Muscle of leg (tissue), 11 donors: ENCODE data around the gene ADRB1. TPM values are rescaled to one million over a fixed set of nuclear protein-coding genes. Genes with fewer than 3 reads are reported as not detected.
A peak's percentile ranks its signal among the peaks of the same experiment; 100 is the strongest.

ENCODE experiments used
- DNase-seq: peaks from one replicate; pipeline ENCODE4 v3.0.0; 2013
- H3K27ac ChIP-seq: one replicate; pipeline ENCODE4 v1.5.1; 2013; ENCODE audit warnings: mild to moderate bottlenecking, low read length, control low read depth
- H3K27me3 ChIP-seq: one replicate; pipeline ENCODE4 v1.6.1; 2013; ENCODE audit warnings: low read length; ENCODE audit not compliant: control insufficient read depth, insufficient read depth
- H3K36me3 ChIP-seq: one replicate; pipeline ENCODE4 v1.6.1; 2013; ENCODE audit warnings: low read length; ENCODE audit not compliant: control insufficient read depth, insufficient read depth
- H3K4me1 ChIP-seq: one replicate; pipeline ENCODE4 v1.6.1; 2013; ENCODE audit warnings: low read length; ENCODE audit not compliant: control insufficient read depth, insufficient read depth
- H3K4me3 ChIP-seq: one replicate; pipeline ENCODE4 v1.5.1; 2013; ENCODE audit warnings: low read length, control low read depth
- H3K9me3 ChIP-seq: replicated peaks from 2 replicates; pipeline ENCODE4 v1.6.1; 2013; ENCODE audit warnings: low read depth, low read length; ENCODE audit not compliant: control insufficient read depth
- WGBS: methylation state at CpG from one replicate; pipeline ENCODE4 v1.1.5; 2013; ENCODE audit warnings: missing lambda C conversion rate; ENCODE audit not compliant: insufficient coverage; 5-methylcytosine and 5-hydroxymethylcytosine counted together
- polyA plus RNA-seq, 8 donors: library from polyadenylated mRNA; unstranded; fragments of 120-200 nt; gene quantifications; one replicate each; pipeline versions ENCODE4 v1.2.1 to v1.2.3, GENCODE V29; 2013; ENCODE audit warnings: inconsistent platforms in 1 of 8, low replicate concordance in 1 of 8; ENCODE audit not compliant: insufficient read length in 8 of 8, insufficient read depth in 1 of 8
- total RNA-seq: library from RNA; stranded (reverse); fragments of 120-200 nt; gene quantifications from one replicate; pipeline ENCODE4 v1.2.4, GENCODE V29; 2013

ADRB1 gene
- total and polyA plus RNA-seq, 9 donors = 0.05 to 0.20 (median 0.08) TPM; not detected in 1

- no peak overlapping the region for H3K27ac ChIP-seq
- no CpG with 5 or more reads among the region's 3 CpGs for WGBS
These were observed 21.4 kb downstream of the ADRB1 start for GRCh38 chr10:114065049-114065435.

GRCh38 chr10:114068054-114068707 lies 24.5 kb downstream of the ADRB1 start:
- no peaks in the 10 kb centered on the region for H3K9me3 ChIP-seq
- WGBS = 45% methylated on average over 3 of the region's 6 CpGs
- no peak for DNase-seq
- no peak overlapping the region for H3K27ac ChIP-seq
- H3K4me1 ChIP-seq = no peaks in the 10 kb centered on the region
- H3K36me3 ChIP-seq = no peaks in the 10 kb centered on the region
- peaks cover under 1% of the 10 kb centered on the region for H3K27me3 ChIP-seq
- no peak overlapping the region for H3K4me3 ChIP-seq

More at GRCh38 chr10:114065049-114065435, 21.4 kb downstream of the ADRB1 start:
- no peak for DNase-seq
- no peaks in the 10 kb centered on the region for H3K9me3 ChIP-seq
- no peak overlapping the region for H3K4me3 ChIP-seq
- H3K4me1 ChIP-seq = no peaks in the 10 kb centered on the region
- H3K27me3 ChIP-seq = peaks cover 8% of the 10 kb centered on the region
- no peaks in the 10 kb centered on the region for H3K36me3 ChIP-seq

- Histone ChIP-seq H3K27ac (no peak overlapping the region), H3K9me3 (no peaks in the 10 kb centered on the region), H3K4me1 (no peaks in the 10 kb centered on the region), H3K36me3 (no peaks in the 10 kb centered on the region), H3K4me3 (no peak overlapping the region), H3K27me3 (no peaks in the 10 kb centered on the region)
- WGBS = no CpG with 5 or more reads among the region's 5 CpGs
- DNase-seq = no peak
These were observed 27.0 kb downstream of the ADRB1 start for GRCh38 chr10:114070710-114071109.

- H3K4me1 ChIP-seq = no peaks in the 10 kb centered on the region
- H3K9me3 ChIP-seq = no peaks in the 10 kb centered on the region
- no peak for DNase-seq
- no peaks in the 10 kb centered on the region for H3K36me3 ChIP-seq
- H3K4me3 ChIP-seq = no peak overlapping the region
- no peaks in the 10 kb centered on the region for H3K27me3 ChIP-seq
- WGBS = 90% methylated on average over 1 of the region's 4 CpGs
- no peak overlapping the region for H3K27ac ChIP-seq
These were observed 27.5 kb downstream of the ADRB1 start for GRCh38 chr10:114071178-114071577.

GRCh38 chr10:114073395-114074186 lies 29.9 kb downstream of the ADRB1 start:
- no peaks in the 10 kb centered on the region for H3K9me3 ChIP-seq
- H3K36me3 ChIP-seq = no peaks in the 10 kb centered on the region
- H3K27me3 ChIP-seq = no peaks in the 10 kb centered on the region
- no peak for DNase-seq
- WGBS = 53% methylated on average over 4 of the region's 14 CpGs
- H3K27ac ChIP-seq = no peak overlapping the region
- no peak overlapping the region for H3K4me3 ChIP-seq
- no peaks in the 10 kb centered on the region for H3K4me1 ChIP-seq

GRCh38 chr10:114075093-114075492 lies 31.4 kb downstream of the ADRB1 start:
- no peaks in the 10 kb centered on the region for H3K9me3 ChIP-seq
- H3K4me1 ChIP-seq = no peaks in the 10 kb centered on the region
- WGBS = no CpG with 5 or more reads among the region's 6 CpGs
- no peak for DNase-seq
- no peak overlapping the region for H3K4me3 ChIP-seq
- H3K27ac ChIP-seq = no peak overlapping the region
- no peaks in the 10 kb centered on the region for H3K36me3 ChIP-seq
- no peaks in the 10 kb centered on the region for H3K27me3 ChIP-seq

- Histone ChIP-seq H3K36me3 (no peaks in the 10 kb centered on the region), H3K4me3 (no peak overlapping the region), H3K4me1 (no peaks in the 10 kb centered on the region), H3K27me3 (no peaks in the 10 kb centered on the region), H3K9me3 (no peaks in the 10 kb centered on the region), H3K27ac (no peak overlapping the region)
- peak; percentile 20 for DNase-seq
- WGBS = no CpG with 5 or more reads among the region's 1 CpG
These were observed 33.7 kb downstream of the ADRB1 start for GRCh38 chr10:114077347-114077746.

- Histone ChIP-seq H3K27me3 (no peaks in the 10 kb centered on the region), H3K4me3 (no peak overlapping the region), H3K27ac (no peak overlapping the region), H3K9me3 (no peaks in the 10 kb centered on the region), H3K36me3 (no peaks in the 10 kb centered on the region), H3K4me1 (no peaks in the 10 kb centered on the region)
- no peak for DNase-seq
- 71% methylated on average over 6 of the region's 9 CpGs for WGBS
These were observed 34.2 kb downstream of the ADRB1 start for GRCh38 chr10:114077815-114078219.

- DNase-seq = no peak
- H3K27ac ChIP-seq = no peak overlapping the region
These were observed 34.7 kb downstream of the ADRB1 start for GRCh38 chr10:114078346-114078745.

GRCh38 chr10:114079421-114079820 lies 35.8 kb downstream of the ADRB1 start:
- DNase-seq = no peak
- H3K27me3 ChIP-seq = no peaks in the 10 kb centered on the region
- WGBS = 70% methylated on average over 3 of the region's 5 CpGs
- no peaks in the 10 kb centered on the region for H3K36me3 ChIP-seq
- no peak overlapping the region for H3K27ac ChIP-seq
- H3K4me3 ChIP-seq = no peak overlapping the region
- H3K9me3 ChIP-seq = no peaks in the 10 kb centered on the region
- no peaks in the 10 kb centered on the region for H3K4me1 ChIP-seq

More at GRCh38 chr10:114078346-114078745, 34.7 kb downstream of the ADRB1 start:
- H3K36me3 ChIP-seq = no peaks in the 10 kb centered on the region
- WGBS = 43% methylated on average over 1 of the region's 6 CpGs
- no peak overlapping the region for H3K4me3 ChIP-seq
- no peaks in the 10 kb centered on the region for H3K9me3 ChIP-seq
- no peaks in the 10 kb centered on the region for H3K4me1 ChIP-seq
- no peaks in the 10 kb centered on the region for H3K27me3 ChIP-seq
